C4-2B (cell line): ENCODE measurements around the gene PRKCD.

ENCODE experiments used
- CTCF ChIP-seq: fragments of 450-650 bp; conservative IDR thresholded peaks from 2 replicates; pipeline ENCODE4 v1.5.1; 2017; ENCODE audit warnings: mild to moderate bottlenecking
- ZFX ChIP-seq: fragments of 450-650 bp; IDR thresholded peaks from 2 replicates; pipeline ENCODE4 v1.6.1; 2017

GRCh38 chr3:53137835-53138446 is 23.1 kb upstream of the PRKCD start:
- no peak for TF ChIP-seq CTCF
- no peak for TF ChIP-seq ZFX
